Retinal pigment epithelial cell (primary cell): ENCODE data around the gene SMOC2.

Experiments
- DNase-seq: peaks from one replicate; pipeline ENCODE4 v3.0.0-alpha.2; 2010; ENCODE audit warnings: low read depth
- H3K4me3 ChIP-seq: 2 replicates; pipeline ENCODE4 v1.5.1; 2011; ENCODE audit warnings: mild to moderate bottlenecking, low read length, control low read depth, moderate library complexity
- CTCF ChIP-seq: conservative IDR thresholded peaks from 2 replicates; pipeline ENCODE4 v1.5.1; 2011; ENCODE audit warnings: low read depth, low read length, control low read depth, inconsistent platforms

The SMOC2 gene

GRCh38 chr6:168538892-168539811 lies 98.2 kb downstream of the SMOC2 start:
- no peak for TF ChIP-seq CTCF
- no peak overlapping the region for H3K4me3 ChIP-seq
- DNase-seq, result no peak

GRCh38 chr6:168540713-168541291 lies 99.8 kb downstream of the SMOC2 start:
- TF ChIP-seq CTCF, result no peak
- no peak overlapping the region for H3K4me3 ChIP-seq
- DNase-seq, result no peak

GRCh38 chr6:168541307-168541706 lies 100.3 kb downstream of the SMOC2 start:
- no peak for DNase-seq
- no peak for TF ChIP-seq CTCF

DNA sequence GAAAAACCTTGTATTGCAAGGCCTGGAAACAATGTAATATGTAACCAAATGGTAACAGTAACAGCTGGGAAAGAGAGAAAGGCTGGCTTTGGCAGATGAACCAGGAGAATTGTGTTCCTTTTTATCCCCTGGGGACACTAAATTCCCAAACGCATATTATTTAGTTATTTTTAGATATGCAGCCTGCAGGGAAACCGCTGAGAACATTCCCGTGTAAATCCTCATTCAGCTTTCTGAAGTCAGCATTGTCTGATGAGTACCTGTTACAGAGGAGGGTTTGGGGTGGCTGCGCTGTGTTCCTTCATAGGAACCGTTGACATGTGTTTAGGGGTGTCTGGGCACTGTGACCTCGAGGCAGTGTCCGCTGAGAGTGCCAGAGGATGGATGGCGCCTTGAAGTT lies 101.3 kb downstream of the SMOC2 start:
- TF ChIP-seq CTCF, result no peak
- H3K4me3 ChIP-seq, result no peak overlapping the region
- DNase-seq, result no peak

More at GRCh38 chr6:168541307-168541706, 100.3 kb downstream of the SMOC2 start:
- H3K4me3 ChIP-seq, result no peak overlapping the region

DNA sequence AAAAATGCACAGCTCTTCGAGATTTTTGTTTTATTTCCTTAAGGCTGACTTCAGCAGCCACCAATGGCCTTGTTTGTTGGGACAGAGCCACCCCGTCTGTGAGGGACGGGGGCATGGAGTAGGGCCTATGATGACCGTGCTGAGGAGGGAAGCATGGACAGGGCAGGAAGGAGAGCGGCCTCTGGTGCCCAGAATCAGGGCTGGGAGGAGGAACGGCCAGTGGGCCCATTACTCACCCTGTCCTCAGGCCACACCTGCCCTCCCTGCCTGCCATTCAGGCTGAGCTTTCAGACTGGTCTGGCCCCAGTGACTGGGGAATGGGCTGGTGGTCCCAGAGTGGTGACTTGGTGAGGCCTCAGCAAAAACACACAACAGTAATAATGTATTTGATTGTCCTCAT lies 104.4 kb downstream of the SMOC2 start:
- no peak for DNase-seq
- TF ChIP-seq CTCF, result no peak
- no peak overlapping the region for H3K4me3 ChIP-seq

- DNase-seq, result no peak
- TF ChIP-seq CTCF, result no peak
- no peak overlapping the region for H3K4me3 ChIP-seq
Observed at GRCh38 chr6:168546151-168546550, 105.2 kb downstream of the SMOC2 start.

- no peak overlapping the region for H3K4me3 ChIP-seq
- no peak for DNase-seq
- no peak for TF ChIP-seq CTCF
Observed at GRCh38 chr6:168546730-168547129, 105.7 kb downstream of the SMOC2 start.
